Transverse colon (tissue), 4 donors: ENCODE measurements around the gene CLIP3.

ENCODE experiments used
- EP300 ChIP-seq: sonication (generic); formaldehyde crosslinking; IDR thresholded peaks from one replicate; pipeline ENCODE4 v1.6.1; 2017; ENCODE audit warnings: antibody characterized with exemption, low read depth
- POLR2A ChIP-seq: fragments of 450-650 bp; IDR thresholded peaks from one replicate; pipeline ENCODE4 v1.6.1; 2016; ENCODE audit warnings: antibody characterized with exemption, mild to moderate bottlenecking, moderate library complexity
- POLR2AphosphoS5 ChIP-seq, 3 donors: sonication (generic); formaldehyde crosslinking; IDR thresholded peaks; one replicate each; pipeline ENCODE4 v1.6.1; 2016; ENCODE audit warnings: antibody characterized with exemption in 3 of 3
- TF ChIP-seq, protein P1 (sequence below), 5 experiments: fragments of 200-600 bp in 3 of 5; fragments of 450-650 bp in 2 of 5; sonication (generic) in 3 of 5; IDR thresholded peaks; 1 replicate in 2 of 5; 2 replicates in 3 of 5; pipeline ENCODE4 v1.5.1; 2016 to 2017; ENCODE audit warnings: antibody characterized with exemption in 5 of 5, inconsistent platforms in 3 of 5, mild to moderate bottlenecking in 2 of 5, moderate library complexity in 1 of 5

- TF ChIP-seq, protein P1, sequence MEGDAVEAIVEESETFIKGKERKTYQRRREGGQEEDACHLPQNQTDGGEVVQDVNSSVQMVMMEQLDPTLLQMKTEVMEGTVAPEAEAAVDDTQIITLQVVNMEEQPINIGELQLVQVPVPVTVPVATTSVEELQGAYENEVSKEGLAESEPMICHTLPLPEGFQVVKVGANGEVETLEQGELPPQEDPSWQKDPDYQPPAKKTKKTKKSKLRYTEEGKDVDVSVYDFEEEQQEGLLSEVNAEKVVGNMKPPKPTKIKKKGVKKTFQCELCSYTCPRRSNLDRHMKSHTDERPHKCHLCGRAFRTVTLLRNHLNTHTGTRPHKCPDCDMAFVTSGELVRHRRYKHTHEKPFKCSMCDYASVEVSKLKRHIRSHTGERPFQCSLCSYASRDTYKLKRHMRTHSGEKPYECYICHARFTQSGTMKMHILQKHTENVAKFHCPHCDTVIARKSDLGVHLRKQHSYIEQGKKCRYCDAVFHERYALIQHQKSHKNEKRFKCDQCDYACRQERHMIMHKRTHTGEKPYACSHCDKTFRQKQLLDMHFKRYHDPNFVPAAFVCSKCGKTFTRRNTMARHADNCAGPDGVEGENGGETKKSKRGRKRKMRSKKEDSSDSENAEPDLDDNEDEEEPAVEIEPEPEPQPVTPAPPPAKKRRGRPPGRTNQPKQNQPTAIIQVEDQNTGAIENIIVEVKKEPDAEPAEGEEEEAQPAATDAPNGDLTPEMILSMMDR (IDR thresholded peaks at IDR 0.05): no peak
- TF ChIP-seq POLR2A (no peak), POLR2AphosphoS5 (IDR thresholded peaks at IDR 0.05) (no peak), EP300 (no peak)
Measured at GRCh38 chr19:35996777-35997176, 35.9 kb downstream of the CLIP3 start.
